ENCODE data around the gene MED29.

- no peak for TF ChIP-seq CTCF (IDR thresholded peaks at IDR 0.05; ENCODE audit: low read length)
- TF ChIP-seq EZH2 (optimal IDR thresholded peaks at IDR 0.05; ENCODE audit: low read depth, low read length), result no peak
Observed at GRCh38 chr19:39379865-39380396, 11.2 kb upstream of the MED29 start.
